Skeletal muscle satellite cell (primary cell): ENCODE data around the gene SKOR1.

Experiments
- H3K27me3 ChIP-seq: 2 replicates; pipeline ENCODE4 v1.7.0; 2013; ENCODE audit warnings: low read length; ENCODE audit not compliant: control insufficient read depth, insufficient read depth
- H3K36me3 ChIP-seq: 2 replicates; pipeline ENCODE4 v1.7.0; 2013; ENCODE audit warnings: mild to moderate bottlenecking, control low read depth, low read length; ENCODE audit not compliant: insufficient read depth
- H3K4me1 ChIP-seq: 2 replicates; pipeline ENCODE4 v1.7.0; 2013; ENCODE audit warnings: low read length; ENCODE audit not compliant: control insufficient read depth, insufficient read depth
- H3K4me2 ChIP-seq: 2 replicates; pipeline ENCODE4 v1.7.0; 2013; ENCODE audit warnings: mild to moderate bottlenecking, low read length
- H3K4me3 ChIP-seq: 2 replicates; pipeline ENCODE4 v1.7.0; 2013; ENCODE audit warnings: low read length
- H3K9ac ChIP-seq: 2 replicates; pipeline ENCODE4 v1.7.0; 2013; ENCODE audit warnings: mild to moderate bottlenecking, low read depth, low read length, moderate library complexity
- H3K9me3 ChIP-seq: replicated peaks from 2 replicates; pipeline ENCODE4 v1.7.0; 2013; ENCODE audit warnings: mild to moderate bottlenecking, control low read depth, low read length

Gene SKOR1

DNA sequence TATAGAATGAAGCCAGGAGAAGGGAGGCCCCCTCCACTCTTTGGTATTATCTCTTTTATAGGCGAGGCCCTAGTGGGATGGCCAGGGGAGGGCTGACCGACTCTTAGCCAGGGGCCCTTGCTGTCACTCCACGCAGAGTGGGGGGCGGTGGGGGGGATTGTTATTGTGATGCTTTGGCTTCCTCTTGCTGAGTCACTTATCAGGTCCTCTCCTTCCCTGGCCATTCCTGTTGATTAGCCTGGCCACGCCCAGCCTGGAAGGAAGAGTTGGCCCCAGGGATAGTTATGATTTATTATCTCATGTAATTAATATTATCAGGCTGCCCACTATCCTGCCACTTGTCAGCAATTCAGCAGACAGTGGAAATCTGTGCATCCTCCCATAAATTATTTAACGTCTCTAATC is 25.5 kb upstream of the SKOR1 start:
- no peaks in the 10 kb centered on the region for H3K36me3 ChIP-seq
- no peaks in the 10 kb centered on the region for H3K27me3 ChIP-seq
- H3K4me3 ChIP-seq = no peak overlapping the region

DNA sequence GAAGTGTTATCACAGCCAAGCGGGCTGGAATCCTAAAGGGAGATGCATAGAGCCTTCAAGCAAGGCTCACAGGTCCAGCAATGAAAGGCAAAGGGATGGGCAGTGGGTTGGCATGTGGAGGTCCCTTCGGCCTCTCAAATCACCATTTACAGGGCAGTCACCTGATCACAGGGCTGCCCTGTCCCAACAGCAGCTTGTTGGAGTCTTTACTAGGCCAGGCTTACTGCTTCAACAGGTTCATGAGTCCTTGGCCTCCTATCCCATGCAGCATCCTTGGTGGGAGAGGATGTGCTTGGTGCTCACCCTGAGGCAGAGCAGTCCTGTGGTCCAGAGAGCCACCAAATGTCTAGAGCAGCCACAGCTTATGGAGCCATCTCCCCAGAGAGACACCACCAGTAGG is 24.2 kb upstream of the SKOR1 start:
- H3K9me3 ChIP-seq = no peaks in the 10 kb centered on the region

More for the DNA sequence above, 25.5 kb upstream of the SKOR1 start:
- Histone ChIP-seq H3K4me1 (no peaks in the 10 kb centered on the region), H3K4me2 (no peak overlapping the region), H3K9me3 (peaks cover 1% of the 10 kb centered on the region), H3K9ac (no peak overlapping the region)

DNA sequence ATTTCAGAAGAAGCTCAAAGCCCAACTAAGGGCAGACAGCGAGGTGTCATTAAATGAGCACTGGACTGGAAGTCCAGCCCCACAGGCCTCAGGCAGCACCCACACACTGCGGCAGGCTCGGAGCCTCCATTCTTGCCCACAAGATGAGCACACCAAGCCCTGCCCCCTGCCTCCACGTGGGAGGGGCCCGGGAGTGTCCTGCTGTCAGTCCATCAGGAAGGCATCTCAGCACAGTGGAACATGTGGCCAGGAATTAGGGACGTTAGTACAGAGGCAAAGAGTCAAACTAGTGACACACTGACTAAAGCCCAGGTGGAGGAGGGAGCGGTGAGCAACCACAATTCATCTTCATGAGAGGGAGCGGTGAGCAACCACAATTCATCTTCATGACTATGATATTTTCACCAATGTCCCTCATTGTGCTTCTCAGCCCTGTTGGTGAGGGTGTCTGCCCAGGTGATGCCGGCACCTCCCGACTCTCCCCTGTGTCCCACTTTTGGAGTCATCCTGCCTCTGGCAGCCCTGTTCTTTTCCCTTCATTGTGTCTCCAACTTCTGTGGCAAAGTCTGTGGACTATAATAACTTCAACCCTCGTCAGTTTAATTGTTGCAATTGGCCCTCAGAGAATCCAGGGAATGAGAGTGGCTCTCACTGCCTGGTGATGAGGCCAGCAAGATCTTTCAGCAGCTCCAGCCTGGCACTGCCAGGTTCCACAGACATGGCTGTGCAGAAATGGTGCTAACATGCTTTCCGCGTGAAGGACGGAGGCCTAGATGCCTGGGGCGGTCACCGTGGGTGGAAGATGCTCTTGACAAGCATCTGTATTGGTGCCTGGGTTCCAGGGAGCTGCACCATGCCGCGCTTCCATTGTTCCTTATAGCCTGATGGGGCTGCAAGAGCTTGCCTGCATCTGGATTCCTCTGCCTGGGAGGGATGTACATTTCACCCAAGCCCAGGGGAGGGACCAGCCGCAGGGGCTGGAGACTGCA is 23.1 kb upstream of the SKOR1 start:
- H3K4me1 ChIP-seq = no peaks in the 10 kb centered on the region
- H3K4me2 ChIP-seq = no peak overlapping the region
- H3K9ac ChIP-seq = no peak overlapping the region
- H3K36me3 ChIP-seq = no peaks in the 10 kb centered on the region
- H3K27me3 ChIP-seq = no peaks in the 10 kb centered on the region
- H3K9me3 ChIP-seq = no peaks in the 10 kb centered on the region
- no peak overlapping the region for H3K4me3 ChIP-seq

More for the DNA sequence above, 24.2 kb upstream of the SKOR1 start:
- no peak overlapping the region for H3K4me3 ChIP-seq
- H3K9ac ChIP-seq = no peak overlapping the region
- H3K36me3 ChIP-seq = no peaks in the 10 kb centered on the region
- H3K4me2 ChIP-seq = no peak overlapping the region
- no peaks in the 10 kb centered on the region for H3K4me1 ChIP-seq
- no peaks in the 10 kb centered on the region for H3K27me3 ChIP-seq

DNA sequence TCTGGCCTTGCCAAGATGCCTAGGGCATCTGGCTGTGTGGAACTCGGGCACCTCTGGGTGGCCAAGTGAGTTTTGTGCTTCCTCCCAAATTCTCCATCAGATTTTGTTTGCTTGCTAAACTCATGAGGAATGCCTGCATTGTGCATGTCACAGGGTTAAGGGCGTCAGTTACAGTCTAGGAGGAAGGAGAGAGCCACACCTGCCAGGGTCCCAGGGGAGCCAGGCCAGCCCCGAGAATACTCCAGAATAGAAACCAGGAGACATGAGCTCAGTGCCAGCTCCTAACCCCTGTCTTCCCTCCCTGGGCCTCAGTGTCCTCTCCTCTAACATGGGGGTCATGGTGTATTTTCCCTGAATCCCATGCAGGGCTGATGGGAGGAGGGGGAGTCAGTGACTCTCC is 22.0 kb upstream of the SKOR1 start:
- no peak overlapping the region for H3K9ac ChIP-seq
- H3K4me3 ChIP-seq = no peak overlapping the region
- no peaks in the 10 kb centered on the region for H3K9me3 ChIP-seq
- H3K4me1 ChIP-seq = no peaks in the 10 kb centered on the region
- no peaks in the 10 kb centered on the region for H3K27me3 ChIP-seq
- no peak overlapping the region for H3K4me2 ChIP-seq
- H3K36me3 ChIP-seq = no peaks in the 10 kb centered on the region

DNA sequence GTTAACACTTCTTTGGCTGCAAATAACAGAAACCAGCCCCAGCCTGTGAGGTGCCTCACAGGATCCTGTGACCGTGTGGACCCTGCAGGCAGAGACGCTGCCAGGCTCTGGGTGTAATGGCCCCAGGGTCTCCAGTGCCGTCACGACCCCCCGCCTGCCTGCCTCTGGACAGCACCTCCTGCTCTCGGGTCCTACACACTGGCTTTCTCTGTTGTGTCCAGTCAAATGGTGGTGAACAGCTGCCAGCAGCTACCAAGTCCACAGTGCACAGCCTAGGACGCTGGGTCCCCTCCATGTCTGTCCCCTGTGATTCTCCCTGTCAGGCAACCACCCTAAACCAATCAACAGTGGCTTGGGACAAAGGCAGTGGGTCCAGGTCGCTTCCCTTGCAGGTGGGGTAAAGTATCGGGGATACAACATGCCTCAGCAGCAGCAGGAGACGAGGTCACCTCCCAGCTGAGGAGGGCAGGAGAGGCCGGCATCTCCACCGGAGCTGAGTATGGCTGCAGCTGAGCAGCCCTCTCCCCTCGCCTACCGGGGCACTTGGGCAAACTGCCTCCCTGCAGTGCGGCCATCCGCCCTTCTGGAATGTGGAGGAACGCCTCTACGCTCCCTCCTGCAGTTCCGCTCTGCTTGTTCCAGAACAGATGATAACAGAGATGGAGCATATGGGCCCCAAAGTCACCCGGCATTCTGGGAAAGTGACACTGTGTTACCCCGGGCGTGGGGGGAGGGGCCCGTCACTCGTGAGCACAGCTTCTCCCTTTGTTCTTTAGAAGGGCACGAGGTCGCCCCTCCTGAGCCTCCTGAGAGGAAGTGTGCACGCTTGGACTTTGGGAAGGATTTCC is 21.1 kb upstream of the SKOR1 start:
- Histone ChIP-seq H3K9ac (no peak overlapping the region), H3K27me3 (no peaks in the 10 kb centered on the region), H3K4me2 (no peak overlapping the region), H3K4me1 (no peaks in the 10 kb centered on the region), H3K9me3 (no peaks in the 10 kb centered on the region), H3K4me3 (no peak overlapping the region), H3K36me3 (no peaks in the 10 kb centered on the region)

DNA sequence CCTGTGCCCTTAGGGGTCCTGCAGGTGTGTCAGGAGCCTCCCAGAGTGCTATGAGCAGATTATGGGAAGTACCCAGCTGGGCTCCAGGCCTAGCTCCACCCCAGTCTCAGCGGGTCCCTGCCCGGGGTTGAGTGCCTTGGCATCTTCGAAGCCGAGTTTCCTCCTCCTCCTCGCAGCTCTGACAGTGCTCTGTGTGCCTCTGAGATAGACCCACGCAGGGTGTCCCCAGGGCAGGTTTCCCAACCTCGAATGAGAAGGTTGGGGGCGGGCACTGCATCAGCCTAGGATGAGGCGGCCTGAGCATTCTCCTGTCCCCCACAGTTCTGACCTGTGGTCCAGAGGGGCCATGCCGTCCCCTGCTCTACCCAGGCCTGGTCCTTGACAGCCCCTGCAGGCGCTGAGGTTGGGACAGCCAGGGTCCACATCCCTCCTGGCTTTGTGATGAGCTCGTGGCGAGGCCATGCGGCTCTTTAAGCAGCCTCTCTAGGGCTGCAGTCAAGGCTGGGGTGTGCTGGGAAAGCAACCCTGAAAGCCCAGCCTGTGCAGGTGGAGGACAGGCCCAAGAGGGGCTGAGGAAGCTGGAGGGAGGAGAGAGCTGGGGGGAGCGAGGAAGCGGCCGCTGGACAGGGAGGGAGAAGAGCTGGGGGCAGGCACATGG is 20.2 kb upstream of the SKOR1 start:
- H3K4me1 ChIP-seq = no peaks in the 10 kb centered on the region
- H3K9me3 ChIP-seq = no peaks in the 10 kb centered on the region
- no peak overlapping the region for H3K4me3 ChIP-seq
- no peak overlapping the region for H3K9ac ChIP-seq
- no peak overlapping the region for H3K4me2 ChIP-seq
- H3K36me3 ChIP-seq = no peaks in the 10 kb centered on the region
- no peaks in the 10 kb centered on the region for H3K27me3 ChIP-seq

DNA sequence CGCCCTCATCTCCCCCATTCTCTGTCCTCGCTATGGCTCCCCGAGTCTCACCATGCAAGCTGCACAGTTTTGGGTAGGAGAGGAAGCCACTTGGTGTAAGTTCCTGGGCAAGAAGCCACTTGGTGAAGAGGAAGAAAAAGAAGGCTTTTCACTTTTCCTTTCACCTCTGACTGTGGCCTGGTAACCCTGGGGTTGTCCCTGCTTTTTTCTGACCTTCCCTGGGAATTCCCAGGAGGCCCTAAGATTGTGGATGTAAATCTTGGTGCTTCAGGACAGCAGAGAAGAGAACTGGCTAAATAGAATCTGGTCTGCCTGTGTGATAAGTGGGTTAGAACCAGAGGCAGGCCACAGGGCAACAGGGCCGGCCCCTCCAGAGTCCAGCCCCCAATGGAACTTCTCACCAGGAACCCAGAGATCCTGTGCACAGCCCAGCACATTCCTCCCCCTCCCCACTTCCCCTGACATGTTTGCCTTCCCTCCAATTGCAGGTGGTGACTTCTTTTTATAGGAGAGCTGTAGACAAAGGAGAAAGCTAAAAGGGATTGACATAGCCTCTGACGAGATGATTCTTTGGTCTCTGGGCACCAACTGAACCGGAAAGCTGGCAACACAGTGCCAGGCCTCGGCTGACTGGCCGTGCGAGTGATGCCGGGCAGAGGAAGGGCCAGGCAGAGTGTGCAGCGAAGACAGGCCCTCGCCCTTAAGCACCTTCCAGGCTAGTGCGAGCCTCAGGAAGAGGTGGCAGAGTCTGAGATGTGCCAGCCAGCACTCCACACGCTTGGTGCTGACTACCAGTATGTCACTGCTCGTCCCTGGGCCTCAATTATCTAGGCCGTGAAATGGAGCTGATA is 19.4 kb upstream of the SKOR1 start:
- no peak overlapping the region for H3K9ac ChIP-seq
- H3K4me3 ChIP-seq = no peak overlapping the region

DNA sequence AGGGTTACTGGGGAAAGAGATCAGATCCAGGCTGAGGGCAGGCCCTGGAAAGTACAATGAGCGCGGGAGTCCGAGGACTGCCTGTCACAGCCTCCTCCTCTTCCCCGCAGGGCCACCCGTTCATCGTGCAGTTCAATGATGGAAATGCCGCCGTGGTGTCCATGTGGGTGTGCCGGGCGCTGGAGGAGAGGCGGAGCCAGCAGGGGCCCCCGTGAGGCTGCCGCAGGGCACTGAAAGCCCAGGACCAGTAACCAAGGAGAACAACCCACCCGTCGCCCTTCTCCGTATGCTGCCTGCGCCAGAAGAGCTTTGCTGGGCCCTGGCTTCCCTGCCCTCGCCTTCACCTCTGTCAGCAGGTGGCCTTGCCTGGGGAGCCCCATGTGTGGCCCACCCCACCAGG is 18.8 kb upstream of the SKOR1 start:
- Histone ChIP-seq H3K36me3 (no peaks in the 10 kb centered on the region), H3K4me2 (no peak overlapping the region), H3K9ac (no peak overlapping the region), H3K4me3 (no peak overlapping the region), H3K4me1 (no peaks in the 10 kb centered on the region), H3K27me3 (no peaks in the 10 kb centered on the region), H3K9me3 (no peaks in the 10 kb centered on the region)

More for the DNA sequence above, 19.4 kb upstream of the SKOR1 start:
- no peak overlapping the region for H3K4me2 ChIP-seq
- no peaks in the 10 kb centered on the region for H3K27me3 ChIP-seq
- H3K4me1 ChIP-seq = no peaks in the 10 kb centered on the region
- H3K36me3 ChIP-seq = no peaks in the 10 kb centered on the region
- no peaks in the 10 kb centered on the region for H3K9me3 ChIP-seq

DNA sequence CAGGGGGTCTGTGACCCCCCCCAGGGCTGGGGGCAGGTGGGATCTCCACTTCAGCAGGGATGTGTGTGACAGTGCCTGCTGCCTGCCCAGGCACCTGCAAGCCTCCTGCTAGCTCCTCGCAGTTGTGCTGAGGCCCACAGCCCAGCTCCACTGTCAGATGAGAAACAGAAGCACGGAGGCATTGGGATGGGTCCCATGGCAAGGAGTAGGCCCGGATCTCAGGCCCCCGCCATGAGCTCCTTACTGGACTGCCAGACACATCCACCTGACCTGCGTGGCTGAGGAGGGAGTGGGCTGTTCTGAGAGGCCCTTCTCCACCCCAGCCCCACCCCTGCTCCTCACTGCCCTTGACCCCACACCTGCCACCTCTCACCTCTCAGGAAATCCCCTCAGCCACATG is 18.2 kb upstream of the SKOR1 start:
- H3K4me1 ChIP-seq = no peaks in the 10 kb centered on the region
- no peaks in the 10 kb centered on the region for H3K9me3 ChIP-seq
- H3K4me3 ChIP-seq = no peak overlapping the region
- H3K9ac ChIP-seq = no peak overlapping the region
- peaks cover 4% of the 10 kb centered on the region for H3K27me3 ChIP-seq
- no peaks in the 10 kb centered on the region for H3K36me3 ChIP-seq
- no peak overlapping the region for H3K4me2 ChIP-seq

DNA sequence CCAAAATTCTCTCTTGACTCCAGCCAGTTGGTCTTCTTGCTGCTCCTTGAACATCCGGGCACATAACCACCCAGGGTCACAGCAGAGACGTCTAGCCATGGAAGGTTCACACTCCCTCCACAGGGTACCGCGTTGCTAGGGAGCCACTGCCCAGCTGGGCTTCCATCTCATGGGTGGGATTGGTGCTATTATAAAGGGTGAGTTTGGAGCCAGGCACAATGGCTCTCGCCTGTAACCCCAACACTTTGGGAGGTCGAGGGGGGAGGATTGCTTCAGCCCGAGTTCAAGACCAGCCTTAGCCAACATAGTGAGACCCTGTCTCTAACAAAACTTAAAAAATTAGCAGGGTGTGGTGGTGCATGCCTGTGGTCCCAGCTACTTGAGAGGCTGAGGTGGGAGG is 17.5 kb upstream of the SKOR1 start:
- Histone ChIP-seq H3K4me1 (no peaks in the 10 kb centered on the region), H3K9ac (no peak overlapping the region), H3K4me2 (no peak overlapping the region), H3K9me3 (no peaks in the 10 kb centered on the region), H3K4me3 (no peak overlapping the region), H3K36me3 (no peaks in the 10 kb centered on the region), H3K27me3 (peaks cover 11% of the 10 kb centered on the region)
